ENCODE results near the gene AUNIP. TPM values are rescaled to one million over a fixed set of nuclear protein-coding genes. Genes with fewer than 3 reads are reported as not detected.

Gene AUNIP
- total RNA-seq, 1 experiment from 2014 or later, result 12.1 TPM

GRCh38 chr1:25847929-25848328 is 11.3 kb downstream of the AUNIP start:
- no peak for DNase-seq (ENCODE audit: low read depth, low spot score)

More at GRCh38 chr1:25847929-25848328, 11.3 kb downstream of the AUNIP start:
- Histone ChIP-seq H3K27me3 (ENCODE audit: insufficient read depth, low read length) (no peaks in the 10 kb centered on the region), H2AFZ (ENCODE audit: low read depth, low read length, poor library complexity, severe bottlenecking) (no peak overlapping the region), H3K4me1 (ENCODE audit: control insufficient read depth in 1 of 2, insufficient read depth in 2 of 2, low read length in 2 of 2) (no peaks in the 10 kb centered on the region; a peak in 1 of 4 replicates), H3K9me2 (ENCODE audit: insufficient read depth) (no peaks in the 10 kb centered on the region), H4K20me1 (ENCODE audit: insufficient read depth) (no peaks in the 10 kb centered on the region; the same call in 1 of the 2 replicates), H3K4me3 (replicated peaks in 1 of 2; ENCODE audit: low read depth in 1 of 2, low read length in 2 of 2) (no peak overlapping the region), H3K27ac (ENCODE audit: low read depth, low read length) (no peak overlapping the region), H3K9me3 (ENCODE audit: control insufficient read depth in 1 of 2, insufficient read depth in 1 of 2, low read depth in 1 of 2, low read length in 2 of 2) (no peaks in the 10 kb centered on the region), H3K79me2 (ENCODE audit: insufficient read depth, low read length) (peaks cover 99% of the 10 kb centered on the region), H3K36me3 (ENCODE audit: control insufficient read depth in 1 of 2, insufficient read depth in 2 of 2, low read length in 2 of 2) (no peaks in the 10 kb centered on the region; a peak in 1 of 4 replicates), H3K4me2 (ENCODE audit: low read length) (no peak overlapping the region), H3K9ac (ENCODE audit: low read length) (no peak overlapping the region)
- intact Hi-C loops (cut with micrococcal nuclease), result no loop called here
- no peak for TF ChIP-seq ZBTB33 (IDR thresholded peaks at IDR 0.05; ENCODE audit: extremely low read depth, insufficient replicate concordance, low read length)
- no peak for TF ChIP-seq JUND (IDR thresholded peaks at IDR 0.05)
- TF ChIP-seq ATF3 (IDR thresholded peaks at IDR 0.05), result no peak
- TF ChIP-seq CEBPB (IDR thresholded peaks at IDR 0.05; ENCODE audit: low read depth), result no peak
- TF ChIP-seq MAX (IDR thresholded peaks at IDR 0.05), result no peak
- TF ChIP-seq ZNF274 (IDR thresholded peaks at IDR 0.05; ENCODE audit: low read depth, low read length), result no peak
- no peak for TF ChIP-seq RAD21 (IDR thresholded peaks at IDR 0.05; ENCODE audit: low read depth)
- no peak for TF ChIP-seq POLR2A (IDR thresholded peaks at IDR 0.05; ENCODE audit: borderline replicate concordance, extremely low read depth, insufficient read depth, insufficient read length)
- no peak for TF ChIP-seq CTCF (IDR thresholded peaks at IDR 0.05 in 2 of 3, conservative IDR thresholded peaks at IDR 0.05 in 1 of 3; ENCODE audit: borderline replicate concordance in 1 of 3, insufficient read depth in 1 of 3, low read depth in 2 of 3, low read length in 2 of 3)
- no peak for TF ChIP-seq TCF7L2 (IDR thresholded peaks at IDR 0.05; ENCODE audit: borderline replicate concordance, extremely low read depth, insufficient read depth, insufficient read length)
- TF ChIP-seq SRF (IDR thresholded peaks at IDR 0.05; ENCODE audit: low read depth), result no peak
- no peak for TF ChIP-seq YY1 (IDR thresholded peaks at IDR 0.05; ENCODE audit: extremely low read depth, insufficient replicate concordance, low read depth, low read length)
- no peak for TF ChIP-seq POLR2AphosphoS5 (IDR thresholded peaks at IDR 0.05; ENCODE audit: low read depth, low read length)
- no peak for TF ChIP-seq ZFX (IDR thresholded peaks at IDR 0.05)
- TF ChIP-seq EZH2phosphoT487 (IDR thresholded peaks at IDR 0.05; ENCODE audit: borderline replicate concordance), result no peak
- no peak for TF ChIP-seq ELF1 (IDR thresholded peaks at IDR 0.05; ENCODE audit: borderline replicate concordance, low read depth)
- TF ChIP-seq CBX3 (IDR thresholded peaks at IDR 0.05; ENCODE audit: low read depth), result no peak
- TF ChIP-seq SIN3A (IDR thresholded peaks at IDR 0.05; ENCODE audit: low read depth), result no peak
- no peak for TF ChIP-seq EGR1 (IDR thresholded peaks at IDR 0.05; ENCODE audit: low read depth)
- TF ChIP-seq FOSL1 (IDR thresholded peaks at IDR 0.05; ENCODE audit: low read depth), result no peak
- no peak for ATAC-seq
- CTCF ChIA-PET, result interaction anchor here (0.9 kb wide), 1 partner anchor 11 kb away, joined by 5 read pairs; no protein-coding TSS in a partner anchor
- POLR2A ChIA-PET, result interaction anchor here (1.0 kb wide), 1 partner anchor 43 kb away, joined by 3 read pairs; no protein-coding TSS in a partner anchor
- RAD21 ChIA-PET (ENCODE audit: low non-redundant PET in 1 of 2, low total read pairs in 2 of 2, uncharacterized antibody in 2 of 2, unreplicated experiment in 2 of 2), result no interaction called here
- BruUV-seq (replicated peaks), result no TSS peak

Measured in HCT116 (cell line).